ENCODE results near the gene SURF2.

GRCh38 chr9:133367221-133367620 lies 10.9 kb downstream of the SURF2 start:
- TF ChIP-seq CTCF (IDR thresholded peaks at IDR 0.05 in 2 of 3, conservative IDR thresholded peaks at IDR 0.05 in 1 of 3; ENCODE audit: borderline replicate concordance in 1 of 3, insufficient read depth in 1 of 3, low read depth in 2 of 3, low read length in 2 of 3), result no peak
- TF ChIP-seq POLR2AphosphoS5 (IDR thresholded peaks at IDR 0.05; ENCODE audit: low read depth, low read length), result no peak
- TF ChIP-seq EZH2 (IDR thresholded peaks at IDR 0.05), result no peak
- TF ChIP-seq JUND (IDR thresholded peaks at IDR 0.05), result no peak
- no peak for TF ChIP-seq EZH2phosphoT487 (IDR thresholded peaks at IDR 0.05; ENCODE audit: borderline replicate concordance)
- TF ChIP-seq SP1 (IDR thresholded peaks at IDR 0.05; ENCODE audit: low read depth), result no peak
- no peak for TF ChIP-seq REST (IDR thresholded peaks at IDR 0.05; ENCODE audit: low read depth)
- no peak for TF ChIP-seq SIN3A (IDR thresholded peaks at IDR 0.05; ENCODE audit: low read depth)
